ENCODE measurements around the gene DMWD.

DNA sequence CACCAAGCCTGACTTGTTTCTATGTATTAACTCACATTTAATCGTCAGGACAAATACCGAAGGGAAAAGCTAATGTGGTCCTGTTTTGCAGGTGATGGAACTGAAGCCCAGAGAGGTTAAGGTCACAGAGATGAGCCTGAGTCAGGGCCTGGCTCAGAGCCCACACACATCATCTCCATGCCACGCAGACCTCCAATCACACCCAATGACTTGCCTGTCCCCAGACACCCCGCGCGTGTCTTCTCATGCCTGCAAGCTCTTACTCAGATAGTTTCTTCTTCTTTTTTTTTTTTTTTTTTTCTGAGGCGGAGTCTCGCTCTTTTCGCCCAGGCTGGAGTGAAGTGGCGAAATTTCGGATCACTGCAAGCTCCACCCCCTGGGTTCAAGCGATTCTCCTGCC is 40.0 kb downstream of the DMWD start:
- TF ChIP-seq, protein P1, sequence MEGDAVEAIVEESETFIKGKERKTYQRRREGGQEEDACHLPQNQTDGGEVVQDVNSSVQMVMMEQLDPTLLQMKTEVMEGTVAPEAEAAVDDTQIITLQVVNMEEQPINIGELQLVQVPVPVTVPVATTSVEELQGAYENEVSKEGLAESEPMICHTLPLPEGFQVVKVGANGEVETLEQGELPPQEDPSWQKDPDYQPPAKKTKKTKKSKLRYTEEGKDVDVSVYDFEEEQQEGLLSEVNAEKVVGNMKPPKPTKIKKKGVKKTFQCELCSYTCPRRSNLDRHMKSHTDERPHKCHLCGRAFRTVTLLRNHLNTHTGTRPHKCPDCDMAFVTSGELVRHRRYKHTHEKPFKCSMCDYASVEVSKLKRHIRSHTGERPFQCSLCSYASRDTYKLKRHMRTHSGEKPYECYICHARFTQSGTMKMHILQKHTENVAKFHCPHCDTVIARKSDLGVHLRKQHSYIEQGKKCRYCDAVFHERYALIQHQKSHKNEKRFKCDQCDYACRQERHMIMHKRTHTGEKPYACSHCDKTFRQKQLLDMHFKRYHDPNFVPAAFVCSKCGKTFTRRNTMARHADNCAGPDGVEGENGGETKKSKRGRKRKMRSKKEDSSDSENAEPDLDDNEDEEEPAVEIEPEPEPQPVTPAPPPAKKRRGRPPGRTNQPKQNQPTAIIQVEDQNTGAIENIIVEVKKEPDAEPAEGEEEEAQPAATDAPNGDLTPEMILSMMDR (conservative IDR thresholded peaks at IDR 0.05) = no peak
- TF ChIP-seq ZFX (IDR thresholded peaks at IDR 0.05) = no peak

Data from C4-2B (cell line).